Skeletal muscle tissue (tissue), 4 donors: ENCODE measurements around the gene TRIM68. TPM values are rescaled to one million over a fixed set of nuclear protein-coding genes. Genes with fewer than 3 reads are reported as not detected.

Experiments
- H3K27ac ChIP-seq: one replicate; pipeline ENCODE4 v1.7.0; 2013; ENCODE audit warnings: mild to moderate bottlenecking, low read depth, low read length, inconsistent platforms
- H3K27me3 ChIP-seq, 3 donors: one replicate each; pipeline ENCODE4 v1.7.0; 2013; ENCODE audit warnings: low read length in 3 of 3; ENCODE audit not compliant: control insufficient read depth in 3 of 3, insufficient read depth in 3 of 3
- H3K36me3 ChIP-seq, 3 donors: one replicate each; pipeline ENCODE4 v1.7.0; 2013; ENCODE audit warnings: low read length in 3 of 3; ENCODE audit not compliant: control insufficient read depth in 3 of 3, insufficient read depth in 3 of 3
- H3K4me1 ChIP-seq, 3 donors: one replicate each; pipeline ENCODE4 v1.7.0; 2013; ENCODE audit warnings: low read length in 3 of 3, mild to moderate bottlenecking in 3 of 3; ENCODE audit not compliant: control insufficient read depth in 3 of 3, insufficient read depth in 3 of 3
- H3K4me3 ChIP-seq, 3 donors: one replicate each; pipeline ENCODE4 v1.7.0; 2013; ENCODE audit warnings: low read length in 3 of 3
- H3K9ac ChIP-seq, 3 donors: one replicate each; pipeline ENCODE4 v1.7.0; 2013; ENCODE audit warnings: low read length in 3 of 3, mild to moderate bottlenecking in 3 of 3, moderate library complexity in 2 of 3, low read depth in 1 of 3
- H3K9me3 ChIP-seq, 3 donors: one replicate each; pipeline ENCODE4 v1.7.0; 2013; ENCODE audit warnings: low read length in 3 of 3; ENCODE audit not compliant: control insufficient read depth in 3 of 3
- total RNA-seq: library from RNA; depleted of rRNA; stranded (reverse); fragments of >200 nt; gene quantifications from one replicate; pipeline ENCODE4 v1.2.3, GENCODE V29; 2014
- donor health status: Osteomylitis.

The TRIM68 gene
- total RNA-seq, 1 donor from 2014 or later, result 6.8 TPM

DNA sequence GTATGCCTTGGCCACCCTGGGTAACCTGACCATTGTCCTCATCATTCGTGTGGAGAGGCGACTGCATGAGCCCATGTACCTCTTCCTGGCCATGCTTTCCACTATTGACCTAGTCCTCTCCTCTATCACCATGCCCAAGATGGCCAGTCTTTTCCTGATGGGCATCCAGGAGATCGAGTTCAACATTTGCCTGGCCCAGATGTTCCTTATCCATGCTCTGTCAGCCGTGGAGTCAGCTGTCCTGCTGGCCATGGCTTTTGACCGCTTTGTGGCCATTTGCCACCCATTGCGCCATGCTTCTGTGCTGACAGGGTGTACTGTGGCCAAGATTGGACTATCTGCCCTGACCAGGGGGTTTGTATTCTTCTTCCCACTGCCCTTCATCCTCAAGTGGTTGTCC is 31.9 kb upstream of the TRIM68 start:
- Histone ChIP-seq H3K4me1 (peaks cover 7 to 12% (median 8%) of the 10 kb centered on the region in 3 donors), H3K27ac (no peak overlapping the region), H3K36me3 (no peaks in the 10 kb centered on the region)

DNA sequence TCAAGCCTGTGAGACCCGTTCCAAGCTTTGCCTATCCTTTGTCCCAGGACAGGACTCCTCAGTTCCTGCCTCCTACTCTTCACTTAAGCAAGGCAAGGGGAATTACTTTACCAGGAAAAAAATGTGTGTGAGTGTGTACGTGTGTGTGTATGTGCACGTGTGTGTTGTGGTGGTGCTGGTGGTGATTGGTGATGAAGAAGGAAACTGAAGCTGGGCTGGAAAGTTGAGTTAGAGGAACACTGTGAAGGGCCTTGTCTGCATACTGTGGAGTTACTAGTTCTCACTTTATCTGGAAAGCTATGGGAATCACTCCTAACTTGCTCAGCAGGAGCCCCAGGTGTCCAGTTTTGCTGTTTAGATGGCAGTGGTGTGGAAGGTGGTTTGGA is 29.6 kb upstream of the TRIM68 start:
- Histone ChIP-seq H3K9me3 (no peaks in the 10 kb centered on the region), H3K9ac (no peak overlapping the region), H3K27me3 (no peaks in the 10 kb centered on the region), H3K36me3 (no peaks in the 10 kb centered on the region), H3K27ac (no peak overlapping the region), H3K4me1 (peaks cover 0 to 5% (median 5%) of the 10 kb centered on the region in 3 donors), H3K4me3 (peak overlapping the region in 1 of 3 donors; percentile 68)

More for the DNA sequence above, 31.9 kb upstream of the TRIM68 start:
- no peaks in the 10 kb centered on the region for H3K9me3 ChIP-seq
- no peak overlapping the region for H3K9ac ChIP-seq
- no peaks in the 10 kb centered on the region for H3K27me3 ChIP-seq
- H3K4me3 ChIP-seq, result no peak overlapping the region

DNA sequence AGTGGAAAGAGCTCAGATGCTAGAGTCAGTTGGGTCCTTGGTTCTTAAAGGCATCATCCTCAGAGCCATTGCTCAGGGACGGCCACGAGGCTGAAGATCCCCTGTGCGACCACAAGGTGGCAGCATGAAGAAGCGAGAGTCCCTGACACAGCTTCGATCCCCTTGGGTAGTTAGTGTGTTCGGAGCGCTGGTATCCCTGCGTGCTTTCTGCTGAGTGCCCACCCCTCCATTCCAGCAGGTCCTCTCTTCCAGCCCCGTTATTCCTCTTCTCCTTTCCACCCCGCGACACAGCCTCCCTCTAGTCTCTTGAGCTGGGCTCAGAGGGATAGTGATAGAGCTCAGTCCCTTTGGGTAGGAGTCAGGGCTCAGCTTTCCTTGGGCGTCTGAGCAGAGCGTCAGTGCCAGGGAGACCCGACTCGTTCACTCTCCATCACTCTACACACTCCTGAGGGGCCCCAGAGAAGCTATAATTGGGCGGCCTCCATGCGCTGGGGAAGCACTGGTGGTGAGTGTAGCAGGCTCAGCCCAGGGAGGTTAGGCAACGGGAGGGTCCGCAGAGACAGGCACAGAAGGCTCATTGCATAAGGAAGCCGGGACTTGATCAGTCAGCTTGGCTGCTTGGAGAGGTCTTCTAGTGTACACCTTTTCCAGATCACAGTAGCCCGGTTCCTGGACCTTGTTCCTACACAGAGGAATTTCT is 29.1 kb upstream of the TRIM68 start, which contains the start of gene OR51D1:
Gene OR51D1 (plus strand): TSS at position 516 of the 700 bp plus-strand sequence. CDS start 2,314 bp downstream, outside the sequence.
- Histone ChIP-seq H3K27ac (no peak within 1 kb of the TSS), H3K9me3 (no peaks in the 10 kb centered on the region), H3K4me3 (peak within 1 kb of the TSS; percentile 48 to 73 (median 68)), H3K27me3 (no peaks in the 10 kb centered on the region), H3K9ac (peak within 1 kb of the TSS in 2 of 3 donors; percentile 44 to 47), H3K4me1 (peaks cover 0 to 5% (median 3%) of the 10 kb centered on the region in 3 donors), H3K36me3 (no peaks in the 10 kb centered on the region)

DNA sequence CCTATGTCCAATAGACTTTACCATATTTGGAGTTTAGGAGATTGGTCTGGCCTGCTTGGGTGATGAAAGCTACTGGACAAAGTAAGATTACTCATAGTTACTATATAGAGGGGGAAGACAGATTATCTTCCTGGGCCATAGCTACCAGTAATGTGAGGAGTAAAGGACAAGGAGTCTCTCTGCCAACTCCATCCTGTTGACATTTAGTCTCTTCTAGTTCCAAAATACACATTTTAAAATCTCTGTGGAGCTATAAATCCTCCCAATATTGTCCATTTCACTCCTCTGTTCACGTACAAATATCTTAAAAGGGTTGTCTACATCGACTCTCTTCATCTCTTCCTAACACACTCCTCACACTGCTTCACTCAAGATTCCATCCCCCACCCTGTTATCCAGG is 28.1 kb upstream of the TRIM68 start:
- no peaks in the 10 kb centered on the region for H3K36me3 ChIP-seq
- no peak overlapping the region for H3K27ac ChIP-seq
- H3K4me1 ChIP-seq, result peaks cover 0 to 5% (median 0%) of the 10 kb centered on the region in 3 donors
- H3K27me3 ChIP-seq, result no peaks in the 10 kb centered on the region
- H3K9ac ChIP-seq, result no peak overlapping the region
- no peaks in the 10 kb centered on the region for H3K9me3 ChIP-seq
- no peak overlapping the region for H3K4me3 ChIP-seq

DNA sequence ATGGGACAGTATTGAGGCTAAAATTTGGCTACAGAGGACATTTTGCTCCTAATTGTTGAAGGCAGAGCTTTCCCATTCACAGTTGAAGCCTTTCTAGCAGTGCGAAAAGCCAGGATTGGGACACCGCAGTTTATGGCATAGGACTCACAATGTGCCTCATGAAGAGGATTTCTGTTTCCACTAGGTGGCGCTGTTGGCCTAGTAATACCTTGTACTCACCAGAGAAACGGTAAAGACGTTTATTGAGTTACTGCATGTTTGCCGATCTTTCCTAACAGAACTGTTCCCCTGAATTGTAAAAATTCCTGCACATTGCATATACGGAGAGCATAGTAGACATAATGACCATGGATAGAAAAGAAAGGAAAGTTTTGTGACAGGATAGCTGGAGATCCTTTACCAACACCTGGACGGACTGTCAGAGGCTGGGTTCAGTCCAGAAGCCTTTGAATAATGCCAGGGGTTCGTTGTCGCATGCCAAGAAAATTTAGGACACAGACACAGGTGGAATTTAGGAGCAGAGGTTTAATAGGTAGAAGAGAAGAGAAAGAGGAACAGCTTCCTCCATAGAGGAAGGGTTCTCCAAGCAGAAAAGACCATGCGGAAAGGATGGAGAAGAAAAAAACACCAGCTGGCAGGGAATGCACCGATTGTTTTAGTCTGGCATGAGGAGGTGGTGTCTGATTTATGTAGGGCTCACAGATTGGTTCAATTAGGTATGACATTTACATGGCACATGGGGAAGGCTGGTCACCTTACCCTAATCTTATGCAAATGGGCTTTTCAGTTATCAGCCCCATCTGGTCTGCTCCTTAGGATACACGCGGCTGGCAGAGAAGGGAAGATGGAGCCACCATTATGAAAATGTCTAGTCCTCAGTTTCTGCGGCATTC is 18.4 kb upstream of the TRIM68 start:
- H3K9me3 ChIP-seq, result peaks cover 0 to 11% (median 0%) of the 10 kb centered on the region in 3 donors
- no peak overlapping the region for H3K9ac ChIP-seq
- no peaks in the 10 kb centered on the region for H3K27me3 ChIP-seq
- no peak overlapping the region for H3K27ac ChIP-seq
- no peaks in the 10 kb centered on the region for H3K4me1 ChIP-seq
- H3K36me3 ChIP-seq, result no peaks in the 10 kb centered on the region
- no peak overlapping the region for H3K4me3 ChIP-seq

DNA sequence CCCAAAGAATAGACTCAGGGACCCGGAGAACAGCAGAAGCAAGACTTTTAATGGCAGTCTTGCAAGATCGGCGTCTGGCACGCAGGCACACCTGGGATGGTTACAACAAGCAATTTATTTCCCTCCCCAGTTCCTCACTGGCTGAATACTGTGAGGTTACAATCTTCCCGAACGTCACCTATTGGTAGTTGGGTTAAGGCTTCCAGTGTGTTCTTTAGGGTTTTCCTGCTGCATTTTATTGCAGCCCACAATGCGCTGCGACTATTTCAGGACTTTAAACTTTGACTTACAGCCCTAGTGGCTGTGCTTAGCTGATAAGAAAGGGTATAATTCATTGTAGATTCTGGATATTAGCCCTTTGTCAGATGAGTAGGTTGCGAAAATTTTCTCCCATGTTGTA is 11.5 kb upstream of the TRIM68 start:
- Histone ChIP-seq H3K9me3 (peaks cover 0 to 2% (median 0%) of the 10 kb centered on the region in 3 donors), H3K4me3 (no peak overlapping the region), H3K27me3 (no peaks in the 10 kb centered on the region), H3K4me1 (no peaks in the 10 kb centered on the region), H3K36me3 (no peaks in the 10 kb centered on the region), H3K27ac (no peak overlapping the region), H3K9ac (no peak overlapping the region)

DNA sequence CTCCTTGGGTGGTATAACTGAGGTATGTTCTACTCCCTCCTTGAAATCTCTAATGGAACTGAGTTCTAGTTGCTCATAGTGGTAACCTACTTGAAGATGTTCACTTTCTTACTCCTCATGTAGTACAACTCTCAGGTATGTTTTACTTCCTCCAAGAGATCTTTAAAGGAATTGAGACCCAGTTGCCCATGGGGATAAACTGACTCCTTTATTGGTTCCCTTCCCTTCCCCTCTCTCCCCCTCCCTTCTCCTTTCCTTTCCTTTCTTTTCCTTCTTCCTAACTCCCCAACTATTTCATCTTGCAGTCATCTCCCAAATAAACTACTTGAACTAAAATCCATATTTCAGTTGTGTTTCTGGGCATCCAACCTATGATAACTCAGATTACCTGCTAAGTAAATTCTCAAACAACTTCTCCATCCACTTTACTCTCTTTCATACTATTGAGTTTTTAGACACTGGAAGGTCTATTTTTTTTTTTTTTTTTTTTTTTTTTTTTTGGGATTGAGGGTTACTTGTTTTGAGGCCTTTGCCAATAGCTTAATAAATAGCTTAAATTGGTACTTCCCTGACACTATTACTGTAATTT is 7.9 kb upstream of the TRIM68 start:
- Histone ChIP-seq H3K27me3 (no peaks in the 10 kb centered on the region), H3K9ac (no peak overlapping the region), H3K36me3 (no peaks in the 10 kb centered on the region), H3K27ac (no peak overlapping the region), H3K9me3 (no peaks in the 10 kb centered on the region), H3K4me3 (no peak overlapping the region), H3K4me1 (no peaks in the 10 kb centered on the region)

DNA sequence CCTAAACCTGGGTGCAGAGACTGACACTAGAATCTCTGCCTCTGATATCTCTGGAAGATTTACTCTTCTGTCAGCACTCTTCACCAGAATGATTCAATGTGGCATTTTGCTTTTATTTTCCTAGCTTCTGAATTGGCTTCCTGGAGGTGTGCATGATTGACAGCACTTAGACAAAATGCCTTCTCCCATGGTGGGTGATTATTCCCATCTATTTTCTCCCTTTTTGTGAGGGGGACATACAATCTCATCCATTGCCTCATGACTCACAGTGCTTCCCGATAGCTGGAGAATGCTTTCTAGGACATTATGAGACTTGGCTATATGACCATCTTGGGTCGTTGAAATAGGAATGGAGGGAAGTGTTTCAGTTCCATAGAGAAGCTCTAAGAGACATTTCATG is 4.0 kb upstream of the TRIM68 start:
- Histone ChIP-seq H3K4me1 (peaks cover 5 to 9% (median 8%) of the 10 kb centered on the region in 3 donors), H3K4me3 (no peak overlapping the region), H3K27me3 (no peaks in the 10 kb centered on the region), H3K27ac (no peak overlapping the region), H3K9me3 (no peaks in the 10 kb centered on the region), H3K9ac (no peak overlapping the region), H3K36me3 (no peaks in the 10 kb centered on the region)

DNA sequence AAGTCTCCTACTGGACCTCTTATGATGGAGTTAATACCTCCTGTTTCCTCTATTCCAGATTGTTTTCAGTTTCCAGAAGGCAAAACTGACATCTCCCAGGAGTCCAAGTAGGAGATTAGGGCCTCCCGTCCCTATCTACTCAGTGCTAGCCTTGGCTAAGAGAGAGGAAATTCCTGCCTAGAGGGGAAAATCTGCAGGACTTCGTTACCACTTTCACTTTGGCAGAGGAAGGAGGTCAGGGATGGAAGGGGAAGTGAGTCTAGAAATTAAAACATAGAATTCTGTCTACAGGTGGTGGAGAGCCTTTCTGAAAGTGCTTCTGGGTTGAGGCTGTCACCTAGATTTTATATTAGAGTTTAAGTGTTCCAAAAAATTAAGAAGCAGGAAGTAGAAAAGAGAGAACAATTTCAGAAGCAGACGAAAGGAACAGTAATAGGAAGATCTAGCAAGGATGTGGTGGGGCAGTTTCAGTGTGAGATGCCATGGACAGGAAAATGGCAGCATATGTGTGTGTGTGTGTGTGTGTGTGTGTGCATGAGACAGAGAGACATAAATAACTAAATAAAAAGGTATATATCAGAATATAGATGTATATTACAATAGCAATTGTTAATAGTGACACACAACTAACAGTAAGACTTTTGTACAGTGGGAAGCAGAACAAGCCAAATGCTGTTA is 2.4 kb upstream of the TRIM68 start:
- Histone ChIP-seq H3K4me1 (peaks cover 7 to 18% (median 12%) of the 10 kb centered on the region in 3 donors), H3K9ac (no peak overlapping the region), H3K9me3 (no peaks in the 10 kb centered on the region), H3K27ac (no peak overlapping the region), H3K27me3 (no peaks in the 10 kb centered on the region), H3K36me3 (peaks cover 0 to under 1% (median 0%) of the 10 kb centered on the region in 3 donors), H3K4me3 (peak overlapping the region in 1 of 3 donors; percentile 23)
